Iris pigment epithelial cell (primary cell): Measurements from ENCODE around the gene RASGRF1.
"Not testable (repeated sequence)": the region's sequence is repeated elsewhere in the genome, so short reads cannot be mapped to it uniquely, and the experiment has no call there.

Experiments
- DNase-seq: peaks from one replicate; pipeline ENCODE4 v3.0.0-alpha.2; 2011; ENCODE audit warnings: low read depth

RASGRF1 gene

DNA sequence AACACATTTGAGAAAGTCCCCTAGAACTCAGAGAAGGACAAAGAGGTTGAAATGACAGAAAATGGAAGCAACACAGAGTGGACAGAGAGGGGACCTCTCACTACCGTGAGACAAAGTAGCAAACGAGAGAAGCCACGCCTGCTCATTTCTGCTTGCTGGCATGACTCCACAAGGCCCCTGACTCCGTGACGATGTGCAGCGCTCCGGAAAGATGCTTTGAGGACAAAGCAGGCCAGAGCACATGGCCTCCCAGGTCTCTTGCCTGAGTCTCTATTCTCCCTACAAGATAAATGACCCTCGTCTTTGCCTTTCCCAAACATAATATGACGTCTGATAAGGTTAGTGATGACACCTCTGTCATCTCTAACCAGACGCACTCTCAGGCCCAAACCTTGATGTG, 81.9 kb downstream of the RASGRF1 start:
- no peak for DNase-seq

DNA sequence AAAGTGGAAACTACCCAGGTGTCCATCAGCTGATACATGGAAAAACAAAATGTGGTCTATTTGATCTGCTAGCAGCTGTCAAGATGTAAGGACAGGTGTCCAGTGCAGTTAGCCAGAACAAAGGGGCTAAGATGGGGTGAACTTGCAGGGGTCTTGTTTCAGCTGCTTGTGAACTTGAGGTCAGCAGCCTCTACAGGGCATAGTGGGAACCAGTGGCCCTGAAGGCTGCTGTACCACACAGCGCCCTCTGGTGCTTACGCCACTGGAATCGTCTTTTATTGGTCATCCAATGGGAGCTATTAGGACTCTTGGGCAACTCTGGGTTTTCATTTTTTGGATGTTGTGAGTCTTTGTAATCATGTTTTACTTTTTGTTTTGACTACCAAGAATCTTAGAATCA, 83.5 kb downstream of the RASGRF1 start:
- DNase-seq, result peak; percentile 50

DNA sequence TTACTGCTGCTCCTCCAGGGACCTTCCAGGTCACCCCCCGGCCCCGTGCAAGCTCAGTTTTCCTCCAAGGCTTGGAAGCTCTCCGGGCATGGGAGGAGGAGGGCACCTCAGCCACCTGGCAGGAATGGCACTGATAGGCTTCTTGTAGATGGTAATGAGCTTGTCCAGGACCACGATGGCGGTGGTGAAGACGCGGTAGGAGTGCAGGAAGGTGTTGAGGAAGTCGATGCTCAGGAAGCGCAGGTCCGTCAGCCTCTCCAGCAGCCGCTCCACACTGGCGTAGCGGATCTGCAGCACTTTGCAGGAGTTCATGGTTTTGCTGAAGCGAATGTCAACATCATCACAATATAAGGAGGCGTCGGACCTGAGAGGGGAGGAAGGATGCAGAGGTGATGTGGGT, 84.5 kb downstream of the RASGRF1 start:
- DNase-seq, result no peak

DNA sequence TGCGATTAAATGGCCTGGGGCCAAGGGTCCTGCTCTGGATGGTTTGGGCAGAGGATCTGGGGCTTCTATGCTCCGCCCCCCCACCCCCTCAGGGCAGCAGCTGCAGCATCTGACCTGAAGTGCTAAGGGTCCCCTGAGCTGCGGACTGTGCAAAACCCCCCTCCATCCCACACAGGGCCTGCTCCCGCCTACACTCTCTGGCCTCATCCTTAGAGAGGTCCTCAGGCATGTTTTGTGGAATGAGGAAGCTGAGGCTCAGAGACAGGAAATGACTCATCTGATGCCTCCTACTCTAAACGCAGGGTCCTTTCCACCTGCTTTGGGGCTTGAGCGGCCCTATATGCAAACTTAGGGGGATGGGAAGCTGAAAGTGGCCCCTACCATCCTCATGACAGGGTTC, 86.2 kb downstream of the RASGRF1 start:
- peak; percentile 81 for DNase-seq

DNA sequence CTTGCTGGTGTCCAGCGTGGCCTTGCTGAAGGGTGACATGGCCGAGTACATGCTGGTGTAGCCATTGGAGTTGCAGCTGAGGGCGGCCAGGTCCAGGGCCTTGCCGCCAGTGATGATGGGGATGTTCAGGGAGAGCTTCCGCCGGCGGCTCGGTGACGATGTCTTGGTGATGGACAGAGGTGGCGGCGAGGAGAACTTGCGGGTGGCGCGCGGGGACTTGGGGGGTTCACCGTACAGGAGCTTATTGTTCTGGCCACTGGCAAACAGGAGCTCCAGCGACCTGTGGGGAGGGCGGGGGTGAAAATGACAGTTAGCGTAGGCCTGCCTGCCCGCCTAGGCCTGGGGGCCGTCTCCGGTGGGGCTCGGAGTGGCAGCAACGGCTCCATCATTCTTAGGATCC, 86.7 kb downstream of the RASGRF1 start:
- no peak for DNase-seq

DNA sequence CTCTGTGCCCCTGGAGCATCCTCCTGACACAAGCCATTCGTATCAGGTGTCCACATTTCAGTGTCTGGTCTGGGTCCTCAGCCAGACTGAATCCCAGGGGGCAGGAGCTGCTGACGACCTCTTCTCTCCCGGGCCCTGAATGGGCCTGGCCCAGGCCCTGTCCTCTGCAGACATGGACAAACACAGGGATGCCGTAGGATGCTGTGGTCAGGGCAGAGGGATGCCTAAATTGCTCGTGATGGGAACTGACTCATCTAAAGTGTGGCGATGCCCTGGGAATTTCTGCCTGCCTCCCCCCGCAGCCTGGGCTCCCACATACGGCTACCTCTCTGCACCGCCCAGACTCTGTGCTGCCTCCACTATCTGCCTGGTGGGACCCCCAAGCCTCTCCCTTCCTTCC, 87.3 kb downstream of the RASGRF1 start:
- peak; percentile 55 for DNase-seq

DNA sequence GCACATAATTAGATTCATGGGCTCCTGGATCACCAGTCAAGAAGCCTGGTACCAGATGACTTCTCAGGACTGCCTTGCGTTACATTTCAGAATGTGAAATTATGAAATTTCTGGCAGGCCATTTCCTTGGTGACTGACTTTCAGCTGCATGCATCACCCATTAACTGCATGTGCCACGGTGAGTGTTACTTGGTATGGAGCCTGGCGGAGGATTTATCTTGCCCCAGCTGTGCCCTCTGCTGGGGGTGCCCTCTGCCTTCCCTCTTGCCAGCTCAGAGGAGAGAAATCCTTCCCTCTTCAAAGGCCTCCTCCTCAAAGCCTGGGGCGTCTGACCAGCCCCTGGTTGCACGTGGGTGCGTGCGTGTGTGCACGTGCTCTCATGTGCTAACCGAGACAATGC, 88.0 kb downstream of the RASGRF1 start:
- DNase-seq, result no peak

DNA sequence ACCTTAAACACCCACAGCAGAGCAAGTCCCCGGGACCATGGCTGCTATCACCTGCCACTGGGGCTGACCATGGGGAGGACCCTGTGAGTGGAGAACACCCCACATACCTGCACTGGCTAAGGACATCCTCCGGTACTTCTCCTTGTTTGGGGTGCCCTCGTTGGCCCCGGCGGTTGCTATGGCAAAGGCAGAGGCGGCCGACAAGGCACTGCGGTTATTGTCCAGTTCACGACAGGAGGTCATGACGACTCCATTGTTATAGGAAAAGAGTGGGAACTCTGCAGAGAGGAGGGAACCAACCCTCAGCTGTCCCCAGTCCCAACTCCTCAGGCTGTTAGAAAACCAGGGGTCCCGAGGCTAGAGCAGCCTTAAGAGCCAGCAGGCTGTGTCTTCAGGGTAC, 90.9 kb downstream of the RASGRF1 start:
- no peak for DNase-seq

DNA sequence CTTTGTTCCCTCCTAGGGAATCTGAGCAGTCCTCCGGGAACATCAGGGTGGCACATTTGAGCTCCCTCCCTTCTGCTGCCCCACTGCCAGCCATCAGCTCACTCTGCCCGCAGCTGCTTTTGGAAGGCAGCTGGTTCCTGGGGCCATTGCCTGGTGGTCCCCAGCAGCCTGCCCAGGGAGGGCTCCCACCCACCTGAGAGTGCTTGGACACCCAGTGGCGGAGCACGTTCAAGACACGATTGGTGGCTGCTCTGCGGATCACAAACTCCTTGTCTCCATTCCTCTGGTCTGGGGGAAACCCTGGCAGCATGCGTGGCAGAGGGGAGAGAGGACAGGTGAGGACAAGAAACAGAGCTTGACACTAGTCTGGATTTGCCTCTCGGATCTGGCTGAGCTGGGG, 92.1 kb downstream of the RASGRF1 start:
- DNase-seq, result no peak

DNA sequence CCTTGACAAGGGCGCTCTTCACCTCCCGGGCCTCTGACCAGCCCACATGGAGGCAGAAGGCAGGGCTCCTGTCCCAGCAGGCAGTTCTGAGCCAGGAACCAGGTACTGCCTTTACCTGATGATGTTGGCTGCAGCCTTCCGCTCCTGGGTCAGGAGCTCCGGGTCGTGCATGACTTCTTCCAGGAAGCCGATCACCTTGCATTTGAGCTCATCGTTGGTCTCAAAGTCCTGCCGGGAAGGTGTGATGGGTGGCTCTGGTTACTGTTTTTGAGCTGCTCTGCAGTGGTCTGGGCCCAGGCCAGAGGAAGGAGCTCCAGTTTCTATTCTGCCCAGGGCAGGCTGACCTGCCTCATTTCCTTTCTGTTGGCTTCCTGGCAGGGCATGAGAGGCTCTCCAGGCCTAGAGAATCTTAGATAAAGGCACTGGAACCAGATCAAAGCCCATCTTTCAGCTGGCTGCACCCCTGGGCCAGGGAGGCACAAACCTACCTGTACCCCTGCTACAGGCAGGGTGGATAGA, 92.5 kb downstream of the RASGRF1 start:
- DNase-seq, result no peak

DNA sequence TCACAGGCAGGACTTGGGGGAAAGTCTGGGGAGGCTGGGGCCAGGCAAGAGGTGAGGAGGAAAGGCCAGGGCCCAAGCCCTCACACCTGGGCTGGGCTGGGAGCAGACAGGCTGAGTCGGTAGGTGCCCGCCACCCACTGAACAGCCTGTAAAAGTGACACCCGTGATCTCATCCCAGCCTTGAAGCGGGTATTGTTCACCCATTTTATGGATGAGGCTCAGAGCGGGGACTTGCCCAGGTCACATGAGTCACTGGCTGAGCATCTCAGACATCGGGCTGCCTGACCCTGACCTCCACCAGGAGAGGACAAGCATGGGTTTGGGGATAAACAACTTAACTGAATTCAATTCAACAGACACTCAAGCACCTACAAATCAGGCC, 93.7 kb downstream of the RASGRF1 start:
- DNase-seq, result peak; percentile 70

DNA sequence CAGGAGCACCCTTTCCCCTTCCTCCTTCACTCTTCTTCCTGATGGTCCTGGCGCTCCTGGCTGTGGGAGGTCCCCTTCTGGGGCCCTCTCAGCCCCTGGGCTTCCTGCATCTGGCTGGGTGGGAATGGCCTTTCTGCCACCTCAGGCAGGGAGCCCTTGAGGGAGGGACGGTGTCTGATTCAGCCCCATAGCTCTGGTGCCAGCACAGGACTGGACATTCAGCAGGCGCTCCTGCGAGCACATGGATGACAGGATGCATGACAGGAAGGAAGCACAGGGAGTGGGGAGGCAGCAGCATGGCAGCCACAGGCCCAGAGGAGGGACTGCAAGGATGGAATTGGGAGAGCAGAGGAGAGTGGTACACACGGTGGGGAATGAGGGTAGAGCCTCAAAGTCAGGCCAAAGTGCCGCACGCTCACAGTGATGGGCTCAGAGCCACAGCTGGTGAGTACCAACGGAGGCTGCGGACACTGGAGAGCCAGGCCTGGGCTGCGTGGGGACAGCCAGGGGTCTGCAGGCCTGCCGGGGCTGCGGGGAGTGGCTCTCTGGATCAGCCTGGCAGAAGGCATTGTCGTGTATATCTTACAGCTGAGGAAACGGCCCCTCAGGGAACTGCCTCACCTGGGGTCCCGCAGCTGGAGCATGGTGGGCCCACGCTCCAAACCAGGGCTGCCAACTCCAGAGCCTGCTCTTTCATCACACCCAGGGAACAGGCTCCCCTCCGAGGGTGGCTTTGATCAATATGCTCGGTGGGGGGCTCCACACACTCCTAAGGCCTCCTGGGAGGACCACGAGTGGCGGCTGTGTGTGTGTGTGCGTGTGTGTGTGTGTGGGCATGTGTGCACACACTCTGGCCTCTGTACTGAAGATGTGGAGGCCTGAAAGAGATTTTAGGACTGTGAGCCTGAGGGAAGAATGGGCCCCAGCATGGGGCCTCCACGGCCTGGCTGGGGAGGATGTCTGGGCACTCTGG, 94.4 kb downstream of the RASGRF1 start:
- no peak for DNase-seq

DNA sequence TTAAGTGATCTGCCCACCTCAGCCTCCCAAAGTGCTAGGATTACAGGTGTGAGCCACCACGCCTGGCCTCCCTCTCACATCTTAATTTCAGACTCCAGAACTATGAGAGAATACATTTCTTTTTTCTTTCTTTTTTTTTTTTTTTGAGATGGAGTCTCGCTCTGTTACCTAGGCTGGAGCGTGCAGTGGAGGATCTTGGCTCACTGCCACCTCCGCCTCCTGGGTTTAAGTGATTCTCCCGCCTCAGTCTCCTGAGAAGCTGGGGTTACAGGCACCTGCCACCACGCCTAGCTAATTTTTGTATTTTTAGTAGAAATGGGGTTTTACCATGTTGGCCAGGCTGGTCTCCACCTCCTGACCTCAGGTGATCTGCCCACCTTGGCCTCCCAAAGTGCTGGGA, 95.4 kb downstream of the RASGRF1 start:
- not testable (repeated sequence) for DNase-seq

DNA sequence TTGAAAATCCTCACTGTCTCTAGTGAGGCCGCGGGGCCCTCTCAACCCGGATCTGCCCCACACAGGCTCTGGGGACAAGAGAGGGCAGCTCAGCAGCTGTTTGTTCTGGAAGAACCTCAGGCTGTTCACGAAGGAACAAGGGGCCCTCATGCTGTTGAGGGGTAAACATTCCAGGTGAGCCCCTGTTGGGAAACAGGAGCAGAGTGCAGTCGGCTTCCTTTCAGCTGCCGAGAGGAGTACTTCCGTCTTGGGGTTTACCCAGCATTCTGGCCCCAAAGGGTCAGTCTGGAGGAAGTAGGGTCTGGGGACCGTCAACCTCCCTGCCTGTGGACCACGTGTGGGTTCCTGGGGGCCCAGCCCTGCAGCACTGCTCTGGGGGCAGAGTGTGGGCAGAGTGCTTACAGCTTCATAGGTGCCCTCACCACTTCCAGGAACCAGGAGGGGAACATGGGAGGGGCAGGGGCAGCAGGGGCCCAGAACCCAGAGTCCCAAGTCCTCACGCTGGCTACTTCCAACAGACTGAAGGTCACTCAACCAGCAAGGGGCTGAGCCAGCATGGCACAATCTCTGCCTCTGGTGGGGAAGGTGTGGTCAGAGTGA, 96.5 kb downstream of the RASGRF1 start:
- no peak for DNase-seq

DNA sequence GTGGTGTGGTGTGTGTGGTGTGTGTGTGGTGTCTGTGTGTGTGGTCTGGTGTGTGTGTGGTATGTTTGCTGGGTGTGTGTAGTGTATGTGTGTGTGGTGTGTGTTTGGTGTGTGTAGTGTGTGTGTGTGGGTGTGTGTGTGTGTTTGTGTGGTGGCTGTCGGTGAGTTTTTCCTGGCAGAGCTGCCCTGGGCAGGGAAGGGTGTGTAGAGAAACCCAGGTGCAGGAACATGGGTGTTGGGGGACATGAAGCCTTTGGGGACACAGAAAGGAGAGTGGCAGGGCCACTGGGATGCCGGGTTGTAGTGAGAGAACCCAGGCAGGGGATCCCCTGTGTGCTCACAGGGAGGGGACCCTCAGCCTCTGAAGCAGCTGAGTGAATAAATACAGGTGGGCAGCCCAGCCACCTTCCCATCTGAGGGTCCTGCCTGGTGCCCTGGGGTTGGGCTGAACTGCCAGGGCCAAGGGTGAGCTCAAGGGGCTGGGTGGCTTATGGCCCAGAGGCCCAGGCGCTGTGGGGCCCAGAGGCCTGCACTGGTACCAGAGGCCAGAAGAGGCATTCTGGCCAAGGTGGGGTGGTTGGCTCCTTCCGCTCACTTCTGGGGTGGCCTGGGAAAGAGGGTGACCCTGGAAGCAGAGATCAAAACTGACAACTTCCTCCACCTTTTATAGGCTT, 97.2 kb downstream of the RASGRF1 start:
- no peak for DNase-seq

DNA sequence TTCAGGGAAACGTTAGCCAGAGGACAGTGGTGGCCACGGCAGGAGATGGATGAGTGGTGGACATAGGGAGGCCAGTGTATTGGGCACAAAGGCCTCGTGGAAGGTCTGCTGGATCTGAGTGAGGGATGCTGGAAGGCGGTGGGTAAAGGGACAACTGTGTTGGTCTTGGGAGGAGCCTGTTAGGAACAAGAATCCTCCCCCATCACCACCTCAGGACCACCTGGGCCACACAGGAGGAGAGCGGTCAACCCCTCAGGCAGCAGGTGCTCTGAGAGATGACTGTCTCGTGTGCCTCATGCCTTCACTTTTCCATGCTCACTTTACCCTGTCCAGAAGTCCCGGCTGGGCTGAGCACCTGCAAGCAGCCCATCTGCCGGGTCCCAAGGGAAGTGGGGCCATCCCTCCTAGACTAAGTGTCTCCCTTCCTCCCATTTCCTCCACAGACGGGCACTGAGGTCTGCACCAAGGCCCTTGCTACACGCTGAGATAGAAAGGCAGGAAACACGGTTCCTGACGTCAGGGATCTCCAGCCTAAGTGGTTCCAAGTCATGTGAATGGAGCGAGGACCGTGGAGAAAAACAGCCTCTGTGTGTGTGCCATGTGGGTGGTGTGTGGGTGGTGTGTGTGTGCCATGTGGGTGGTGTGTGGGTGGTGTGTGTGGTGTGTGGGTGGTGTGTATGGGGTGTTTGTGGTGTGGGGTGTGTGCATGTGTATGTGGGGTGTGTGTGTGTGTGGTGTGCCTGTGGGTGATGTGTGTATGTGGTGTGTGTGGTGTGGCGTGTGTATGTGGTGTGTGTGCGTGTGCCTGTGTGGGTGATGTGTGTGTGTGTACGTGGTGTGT, 97.9 kb downstream of the RASGRF1 start:
- DNase-seq, result no peak

DNA sequence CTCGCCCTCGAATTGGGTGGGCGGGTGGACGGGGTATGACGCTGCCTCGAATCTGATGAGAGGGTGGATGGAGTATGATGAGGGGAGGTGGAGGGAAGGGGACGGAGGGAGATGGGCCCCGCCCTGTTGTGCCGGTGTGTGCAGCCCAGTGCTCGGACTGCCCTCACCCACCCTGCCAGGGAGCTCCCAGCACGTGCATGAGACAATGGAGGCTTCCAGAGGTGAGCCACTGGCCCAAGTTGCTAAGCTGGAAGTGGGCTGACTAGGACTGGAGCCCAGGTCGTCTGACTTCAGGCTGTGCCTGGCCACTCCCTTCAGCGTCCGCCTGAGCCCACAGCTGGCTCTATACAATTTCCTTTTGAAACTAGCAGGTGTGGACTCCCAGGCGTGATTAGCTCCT, 98.7 kb downstream of the RASGRF1 start:
- no peak for DNase-seq

DNA sequence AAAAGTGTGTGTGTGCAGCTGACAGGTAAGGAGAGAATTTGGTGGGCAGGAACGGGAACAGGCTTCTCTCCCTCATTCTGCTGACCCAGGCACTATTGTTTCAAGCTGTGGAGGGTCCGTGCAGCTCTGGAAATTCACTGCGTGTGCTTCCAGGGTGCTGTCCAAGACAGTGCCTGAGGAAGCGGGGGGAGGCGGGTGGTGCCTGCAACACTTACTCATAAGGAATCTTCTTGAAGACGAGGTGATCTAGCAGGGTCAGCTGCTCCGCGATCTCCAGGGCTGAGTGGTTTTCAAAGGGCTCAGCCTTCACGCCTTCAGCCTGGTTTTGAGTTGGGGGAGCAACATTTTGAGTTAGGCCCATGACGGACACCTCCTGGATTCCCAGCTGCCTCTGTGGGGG, 99.1 kb downstream of the RASGRF1 start:
- peak; percentile 69 for DNase-seq

DNA sequence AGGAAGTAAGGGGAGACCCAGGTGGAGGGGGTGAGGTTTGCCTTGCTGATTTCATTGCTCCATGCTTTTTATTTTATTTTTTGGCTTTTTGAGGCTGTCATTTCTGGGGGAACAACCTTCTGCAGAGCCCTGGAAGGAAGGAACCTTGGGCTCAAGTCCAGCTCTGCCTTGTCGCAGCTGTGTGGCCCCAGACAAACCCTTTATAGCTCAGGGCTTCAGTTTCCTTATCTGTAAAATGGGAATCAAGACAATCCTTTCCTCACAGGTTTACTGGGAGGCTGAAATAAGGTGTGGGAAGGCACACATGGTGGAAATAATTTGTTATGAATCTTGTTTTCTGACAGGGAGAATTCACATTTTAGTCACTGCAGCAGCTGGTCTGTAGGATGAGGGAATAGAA, 100.3 kb downstream of the RASGRF1 start:
- no peak for DNase-seq

DNA sequence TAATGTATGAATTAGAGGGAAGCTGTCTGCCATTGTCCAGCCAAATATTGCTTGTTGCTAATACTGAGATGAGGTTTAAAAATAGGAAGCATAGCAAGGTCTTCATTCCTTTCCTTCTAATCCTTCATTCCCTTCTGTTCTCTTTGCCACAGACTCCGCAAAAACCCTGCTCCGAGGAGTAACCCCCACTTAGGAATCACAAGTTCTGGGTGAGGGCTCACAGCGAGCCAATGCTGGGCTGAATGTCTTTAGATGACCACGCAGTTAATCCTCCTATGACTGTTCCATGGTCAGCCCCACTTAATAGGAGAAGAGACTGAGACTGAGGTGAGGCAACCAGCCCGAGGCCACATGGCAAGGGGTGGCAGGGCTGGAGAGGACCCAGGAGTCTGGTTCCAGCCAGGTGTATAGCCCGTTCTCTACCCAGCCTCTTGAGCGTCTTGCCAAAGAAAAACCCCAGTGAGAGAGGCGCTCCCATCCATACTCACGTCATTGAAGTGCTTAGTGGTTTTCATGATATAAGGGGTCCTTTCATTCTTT, 100.8 kb downstream of the RASGRF1 start:
- DNase-seq, result no peak

DNA sequence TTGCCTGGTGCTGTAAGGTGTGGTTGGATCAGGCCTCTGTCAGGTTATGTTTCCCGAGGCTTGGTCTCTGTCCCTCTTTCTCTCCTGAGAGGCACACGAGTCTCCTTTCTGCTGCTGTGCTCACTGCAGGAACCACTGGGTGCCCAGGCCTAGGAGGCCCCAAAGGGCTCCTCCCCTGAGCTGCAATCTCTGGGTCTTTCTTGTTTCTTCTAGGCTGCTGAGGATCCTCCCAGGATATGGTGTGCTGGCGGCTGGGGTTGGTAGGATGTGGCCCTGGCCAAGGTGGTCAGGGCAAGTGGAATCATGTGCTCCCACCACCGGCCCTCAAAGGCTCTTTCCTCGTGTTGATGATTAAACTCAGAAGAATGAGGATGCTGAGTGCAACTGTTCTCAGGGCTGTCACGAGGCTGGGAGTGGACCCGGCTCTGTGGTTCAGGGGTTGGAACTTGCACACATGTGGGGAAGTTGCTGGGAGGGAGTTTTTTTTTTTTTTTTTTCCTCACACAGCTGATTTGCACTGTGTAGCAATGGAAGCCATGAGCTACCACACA, 102.1 kb downstream of the RASGRF1 start:
- DNase-seq, result peak; percentile 99
